Endothelial cell (in vitro differentiated cells): ENCODE data around the gene DAZAP1. TPM values are rescaled to one million over a fixed set of nuclear protein-coding genes. Genes with fewer than 3 reads are reported as not detected.
A peak's percentile ranks its signal among the peaks of the same experiment; 100 is the strongest.

ENCODE experiments used
- DNase-seq: peaks from one replicate; pipeline ENCODE4 v3.0.0; 2021; ENCODE audit warnings: low spot score
- H3K27ac Mint-ChIP-seq: one replicate; pipeline ENCODE4 v1.8.0; 2021; ENCODE audit warnings: mixed read lengths, inconsistent platforms; ENCODE audit not compliant: unreplicated experiment
- H3K27me3 Mint-ChIP-seq: one replicate; pipeline ENCODE4 v1.8.0; 2021; ENCODE audit warnings: mild to moderate bottlenecking, moderate library complexity, mixed read lengths, inconsistent platforms; ENCODE audit not compliant: unreplicated experiment
- H3K36me3 Mint-ChIP-seq: one replicate; pipeline ENCODE4 v1.8.0; 2021; ENCODE audit warnings: mild to moderate bottlenecking, low read depth, mixed read lengths, inconsistent platforms; ENCODE audit not compliant: unreplicated experiment
- H3K4me1 Mint-ChIP-seq: one replicate; pipeline ENCODE4 v1.8.0; 2021; ENCODE audit warnings: mild to moderate bottlenecking, mixed read lengths, inconsistent platforms; ENCODE audit not compliant: unreplicated experiment
- H3K4me3 Mint-ChIP-seq: one replicate; pipeline ENCODE4 v1.8.0; 2021; ENCODE audit warnings: mild to moderate bottlenecking, mixed read lengths, inconsistent platforms; ENCODE audit not compliant: unreplicated experiment
- H3K9me3 Mint-ChIP-seq: one replicate; pipeline ENCODE4 v1.8.0; 2021; ENCODE audit warnings: mixed read lengths, inconsistent platforms; ENCODE audit not compliant: unreplicated experiment
- total RNA-seq: library from RNA; stranded (reverse); fragmentation: NEBNext Ultra II Directional; extraction: Animal tissue kit (Norgen Biotek cat#: 25700); gene quantifications from one replicate; pipeline ENCODE4 v1.2.1, GENCODE V29; 2021; ENCODE audit not compliant: unreplicated experiment
- TF ChIP-seq, protein P1 (sequence below): fragments of 200-600 bp; sonication (generic); IDR thresholded peaks from one replicate; pipeline ENCODE4 v1.5.0; 2021; ENCODE audit warnings: antibody characterized with exemption; ENCODE audit not compliant: unreplicated experiment

The DAZAP1 gene
- total RNA-seq, 1 donor from 2014 or later = 145 TPM

GRCh38 chr19:1426736-1427135, 19.4 kb downstream of the DAZAP1 start:
- H3K4me1 Mint-ChIP-seq = no peaks in the 10 kb centered on the region
- H3K27ac Mint-ChIP-seq = no peak overlapping the region
- peaks cover 5% of the 10 kb centered on the region for H3K27me3 Mint-ChIP-seq
- H3K36me3 Mint-ChIP-seq = peaks cover 24% of the 10 kb centered on the region
- no peak overlapping the region for H3K4me3 Mint-ChIP-seq
- TF ChIP-seq, protein P1, sequence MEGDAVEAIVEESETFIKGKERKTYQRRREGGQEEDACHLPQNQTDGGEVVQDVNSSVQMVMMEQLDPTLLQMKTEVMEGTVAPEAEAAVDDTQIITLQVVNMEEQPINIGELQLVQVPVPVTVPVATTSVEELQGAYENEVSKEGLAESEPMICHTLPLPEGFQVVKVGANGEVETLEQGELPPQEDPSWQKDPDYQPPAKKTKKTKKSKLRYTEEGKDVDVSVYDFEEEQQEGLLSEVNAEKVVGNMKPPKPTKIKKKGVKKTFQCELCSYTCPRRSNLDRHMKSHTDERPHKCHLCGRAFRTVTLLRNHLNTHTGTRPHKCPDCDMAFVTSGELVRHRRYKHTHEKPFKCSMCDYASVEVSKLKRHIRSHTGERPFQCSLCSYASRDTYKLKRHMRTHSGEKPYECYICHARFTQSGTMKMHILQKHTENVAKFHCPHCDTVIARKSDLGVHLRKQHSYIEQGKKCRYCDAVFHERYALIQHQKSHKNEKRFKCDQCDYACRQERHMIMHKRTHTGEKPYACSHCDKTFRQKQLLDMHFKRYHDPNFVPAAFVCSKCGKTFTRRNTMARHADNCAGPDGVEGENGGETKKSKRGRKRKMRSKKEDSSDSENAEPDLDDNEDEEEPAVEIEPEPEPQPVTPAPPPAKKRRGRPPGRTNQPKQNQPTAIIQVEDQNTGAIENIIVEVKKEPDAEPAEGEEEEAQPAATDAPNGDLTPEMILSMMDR = no peak
- no peaks in the 10 kb centered on the region for H3K9me3 Mint-ChIP-seq
- no peak for DNase-seq

- H3K27ac Mint-ChIP-seq = no peak overlapping the region
- H3K27me3 Mint-ChIP-seq = peaks cover 9% of the 10 kb centered on the region
- TF ChIP-seq, protein P1 = no peak
- H3K4me3 Mint-ChIP-seq = no peak overlapping the region
- H3K36me3 Mint-ChIP-seq = peaks cover 25% of the 10 kb centered on the region
- DNase-seq = no peak
- H3K9me3 Mint-ChIP-seq = no peaks in the 10 kb centered on the region
- no peaks in the 10 kb centered on the region for H3K4me1 Mint-ChIP-seq
Observed at GRCh38 chr19:1427221-1427920, 20.0 kb downstream of the DAZAP1 start.

GRCh38 chr19:1428738-1429391, 21.5 kb downstream of the DAZAP1 start:
- no peak overlapping the region for H3K27ac Mint-ChIP-seq
- no peaks in the 10 kb centered on the region for H3K4me1 Mint-ChIP-seq
- H3K9me3 Mint-ChIP-seq = no peaks in the 10 kb centered on the region
- no peak for DNase-seq
- TF ChIP-seq, protein P1 = no peak
- H3K27me3 Mint-ChIP-seq = peaks cover 7% of the 10 kb centered on the region
- H3K36me3 Mint-ChIP-seq = peaks cover 13% of the 10 kb centered on the region
- no peak overlapping the region for H3K4me3 Mint-ChIP-seq

DNA sequence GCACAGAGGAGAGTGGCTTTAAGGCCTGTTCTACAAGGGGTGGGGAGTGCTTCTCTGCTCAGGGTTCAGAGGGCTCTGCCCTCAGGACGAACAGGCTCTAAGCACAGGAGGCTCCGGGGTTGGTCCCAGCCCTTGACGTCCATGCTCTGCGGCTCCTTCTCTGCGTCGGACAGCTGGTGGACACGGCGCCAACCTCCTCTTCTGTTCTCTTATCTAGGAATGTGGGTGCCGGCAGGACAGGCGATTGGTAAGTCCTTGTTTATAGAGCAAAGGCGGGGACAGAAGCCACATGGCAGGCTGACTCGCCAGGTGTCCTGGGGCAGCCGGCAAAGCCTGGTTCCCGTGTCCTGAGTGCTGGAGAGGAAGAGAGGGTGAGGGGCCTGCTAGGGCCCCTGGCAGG, 22.4 kb downstream of the DAZAP1 start:
- TF ChIP-seq, protein P1 = no peak
- H3K27me3 Mint-ChIP-seq = peaks cover 7% of the 10 kb centered on the region
- peaks cover 13% of the 10 kb centered on the region for H3K36me3 Mint-ChIP-seq
- no peak for DNase-seq
- no peaks in the 10 kb centered on the region for H3K9me3 Mint-ChIP-seq
- peak overlapping the region; percentile 42 for H3K27ac Mint-ChIP-seq
- no peaks in the 10 kb centered on the region for H3K4me1 Mint-ChIP-seq
- H3K4me3 Mint-ChIP-seq = no peak overlapping the region

DNA sequence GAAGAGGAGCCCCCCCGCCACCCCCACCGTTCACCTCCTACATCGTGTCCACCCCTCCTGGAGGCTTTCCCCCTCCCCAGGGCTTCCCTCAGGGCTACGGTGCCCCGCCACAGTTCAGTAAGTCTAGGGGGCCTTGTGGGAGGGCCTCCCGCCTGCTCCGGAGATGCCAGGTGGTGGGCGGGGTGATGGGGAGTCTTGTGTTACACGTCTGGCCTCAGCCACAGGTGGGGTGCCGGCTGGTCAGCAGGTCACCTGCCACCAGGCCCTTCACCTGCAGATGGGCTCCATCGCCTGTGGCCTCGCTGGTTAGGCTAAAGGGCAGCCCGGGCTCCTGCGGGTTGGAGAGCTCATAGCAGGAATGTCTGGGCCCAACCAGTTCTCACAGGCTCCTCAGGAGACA, 22.9 kb downstream of the DAZAP1 start:
- no peak for DNase-seq
- Mint-ChIP-seq H3K36me3 (peaks cover 12% of the 10 kb centered on the region), H3K9me3 (no peaks in the 10 kb centered on the region), H3K27ac (no peak overlapping the region), H3K4me3 (no peak overlapping the region), H3K27me3 (peaks cover 7% of the 10 kb centered on the region), H3K4me1 (no peaks in the 10 kb centered on the region)
- TF ChIP-seq, protein P1 = no peak
